B cell (primary cell): ENCODE data around the gene INSM1. TPM values are rescaled to one million over a fixed set of nuclear protein-coding genes. Genes with fewer than 3 reads are reported as not detected.

Experiments
- ATAC-seq: fragments of 200-7000 bp; cut with Tn5 transposase; one replicate; pipeline ENCODE4 v1.10.0; 2021; ENCODE audit warnings: low read depth, mild to moderate bottlenecking, moderate number of reproducible peaks, moderate library complexity
- CTCF ChIA-PET: fragments of 350-600 bp; sonication (Branson Sonifier 250); formaldehyde crosslinking; loops from one replicate; lab custom pipeline; 2021; ENCODE audit warnings: antibody characterized with exemption, inconsistent platforms; lab: Charles Lee
- POLR2A ChIA-PET: fragments of 350-600 bp; sonication (Branson Sonifier 250); formaldehyde crosslinking; loops from one replicate; lab custom pipeline; 2021; ENCODE audit warnings: antibody characterized with exemption; lab: Charles Lee
- DNase-seq: peaks from one replicate; pipeline ENCODE4 v3.0.0; 2013
- H2AFZ ChIP-seq: 2 replicates; pipeline ENCODE4 v1.6.1; 2012; ENCODE audit warnings: mild to moderate bottlenecking, low read depth, low read length; ENCODE audit not compliant: insufficient read depth, poor library complexity, severe bottlenecking
- H3K27ac ChIP-seq, 2 donors: 1 replicate in 1 of 2; 2 replicates in 1 of 2; pipeline ENCODE4 v1.5.1; 2012 to 2013; ENCODE audit warnings: low read length in 2 of 2, mild to moderate bottlenecking in 2 of 2, moderate library complexity in 1 of 2
- H3K27me3 ChIP-seq, 4 experiments: fragments of 200-600 bp in 1 of 4; sonication (generic) in 1 of 4; replicated peaks in 1 of 4; 1 replicate in 2 of 4; 2 replicates in 2 of 4; pipeline versions ENCODE4 v1.6.1 to v1.7.0; 2013 to 2016; ENCODE audit warnings: low read length in 3 of 4, mild to moderate bottlenecking in 2 of 4, mixed read lengths in 1 of 4, moderate library complexity in 1 of 4; ENCODE audit not compliant: insufficient read depth in 4 of 4, control insufficient read depth in 3 of 4; ENCODE audit errors: control extremely low read depth in 1 of 4
- H3K36me3 ChIP-seq, 2 experiments: replicated peaks in 1 of 2; 1 replicate in 1 of 2; 2 replicates in 1 of 2; pipeline versions ENCODE4 v1.6.1 to v1.7.1; 2013; ENCODE audit warnings: low read length in 1 of 2; ENCODE audit not compliant: insufficient read depth in 2 of 2, control insufficient read depth in 1 of 2; ENCODE audit errors: control extremely low read depth in 1 of 2, extremely low read depth in 1 of 2
- H3K4me1 ChIP-seq, 2 donors: fragments of 200-600 bp in 1 of 2; sonication (generic) in 1 of 2; 1 replicate in 1 of 2; 2 replicates in 1 of 2; pipeline versions ENCODE4 v1.5.1 to v1.6.1; 2013 to 2017; ENCODE audit warnings: low read length in 2 of 2; ENCODE audit not compliant: control insufficient read depth in 2 of 2, insufficient read depth in 2 of 2
- H3K4me2 ChIP-seq: replicated peaks from 2 replicates; pipeline ENCODE3; 2012; ENCODE audit warnings: mild to moderate bottlenecking, low read depth, low read length; ENCODE audit not compliant: poor library complexity, severe bottlenecking
- H3K4me3 ChIP-seq, 5 experiments: fragments of 200-600 bp in 1 of 5; sonication (generic) in 1 of 5; 1 replicate in 3 of 5; 2 replicates in 2 of 5; pipeline versions ENCODE4 v1.5.1 to v1.7.0; 2011 to 2016; ENCODE audit warnings: low read length in 4 of 5, mild to moderate bottlenecking in 4 of 5, low read depth in 2 of 5, control low read depth in 1 of 5, moderate library complexity in 1 of 5; ENCODE audit not compliant: insufficient read depth in 1 of 5; ENCODE audit errors: control extremely low read depth in 1 of 5, extremely low read depth in 1 of 5
- H3K79me2 ChIP-seq: fragments of 200-600 bp; sonication (generic); one replicate; pipeline ENCODE4 v1.6.0; 2016; ENCODE audit warnings: low read length; ENCODE audit not compliant: control insufficient read depth, insufficient read depth
- H3K9ac ChIP-seq: fragments of 200-600 bp; sonication (generic); 2 replicates; pipeline ENCODE4 v1.6.1; 2017; ENCODE audit warnings: mild to moderate bottlenecking, low read length, moderate library complexity
- H3K9me3 ChIP-seq, 3 donors: one replicate each; pipeline versions ENCODE4 v1.6.1 to v1.7.1; 2013; ENCODE audit warnings: low read length in 2 of 3; ENCODE audit not compliant: control insufficient read depth in 2 of 3, insufficient read depth in 1 of 3; ENCODE audit errors: control extremely low read depth in 1 of 3
- H4K20me1 ChIP-seq: 2 replicates; pipeline ENCODE4 v1.6.0; 2012; ENCODE audit warnings: mild to moderate bottlenecking, low read length; ENCODE audit not compliant: insufficient read depth, control insufficient read depth, poor library complexity, severe bottlenecking
- H3K27ac Mint-ChIP-seq: one replicate; pipeline ENCODE4 v1.8.0; 2021; ENCODE audit warnings: mixed read lengths
- H3K27me3 Mint-ChIP-seq: one replicate; pipeline ENCODE4 v1.8.0; 2021; ENCODE audit warnings: mixed read lengths
- H3K4me1 Mint-ChIP-seq: one replicate; pipeline ENCODE4 v1.8.0; 2021; ENCODE audit warnings: mixed read lengths
- H3K4me3 Mint-ChIP-seq: one replicate; pipeline ENCODE4 v1.8.0; 2021; ENCODE audit warnings: mixed read lengths
- H3K9me3 Mint-ChIP-seq: one replicate; pipeline ENCODE4 v1.8.0; 2022; ENCODE audit warnings: mixed read lengths; ENCODE audit not compliant: insufficient read depth
- EZH2 ChIP-seq: IDR thresholded peaks from 2 replicates; pipeline ENCODE4 v1.6.1; 2012; ENCODE audit warnings: borderline replicate concordance, low read depth, mild to moderate bottlenecking, moderate library complexity, low read length; ENCODE audit not compliant: insufficient read depth, poor library complexity, severe bottlenecking
- WGBS: methylation state at CpG from one replicate; pipeline ENCODE4 v1.1.5; 2013; ENCODE audit warnings: missing lambda C conversion rate; ENCODE audit not compliant: insufficient coverage; 5-methylcytosine and 5-hydroxymethylcytosine counted together
- intact Hi-C: fragments of 100-400 bp; cut with micrococcal nuclease; formaldehyde crosslinking; loops from one replicate; pipeline ENCODE4 v1.10.0; 2022
- polyA plus RNA-seq: library from polyadenylated mRNA; depleted of rRNA; stranded (reverse); fragments of >200 nt; gene quantifications from 2 replicates; pipeline ENCODE4 v1.2.3, GENCODE V29; 2012
- total RNA-seq, 2 donors: library from RNA; stranded (reverse); fragments of 120-200 nt in 1 of 2; gene quantifications; 1 replicate in 1 of 2; 2 replicates in 1 of 2; pipeline versions ENCODE4 v1.2.3 to v1.2.4, GENCODE V29; 2013 to 2022
- TF ChIP-seq, protein P1 (sequence below): fragments of 200-600 bp; IDR thresholded peaks from one replicate; pipeline ENCODE4 v1.8.0; 2022; ENCODE audit warnings: antibody characterized with exemption, mild to moderate bottlenecking

Gene INSM1
- total and polyA plus RNA-seq, 2 donors (not counting 1 experiment from before 2014, with no cell fraction given), result not detected

DNA sequence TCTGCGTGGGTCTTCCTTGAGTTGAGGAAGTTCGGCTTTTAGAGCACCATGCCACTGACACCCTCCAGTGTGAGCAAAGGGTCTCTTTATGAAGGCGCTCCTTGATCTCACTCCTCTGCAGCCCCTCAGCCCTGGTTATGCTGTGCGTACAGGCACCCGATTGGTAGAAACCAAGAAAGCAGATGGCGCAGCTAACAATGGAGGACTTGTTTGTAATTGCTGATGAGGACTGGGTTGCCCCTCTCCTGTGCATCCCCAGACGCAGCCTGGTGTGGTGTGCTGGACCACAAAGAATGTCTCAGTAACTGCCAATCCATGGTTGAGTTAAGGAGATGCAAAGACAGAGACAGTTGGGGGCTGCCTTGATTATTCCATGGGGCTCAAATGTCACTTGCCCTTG is 30.2 kb downstream of the INSM1 start:
- Histone ChIP-seq H3K27me3 (no peaks in the 10 kb centered on the region), H3K9ac (no peak overlapping the region), H4K20me1 (no peaks in the 10 kb centered on the region), H2AFZ (no peak overlapping the region), H3K4me3 (no peak overlapping the region), H3K36me3 (peaks cover 0 to 3% of the 10 kb centered on the region in 2 experiments), H3K9me3 (no peaks in the 10 kb centered on the region), H3K27ac (no peak overlapping the region), H3K79me2 (no peaks in the 10 kb centered on the region), H3K4me1 (no peaks in the 10 kb centered on the region), H3K4me2 (no peak overlapping the region)
- no peaks in the 10 kb centered on the region for H3K4me1 Mint-ChIP-seq
- intact Hi-C loops, result no loop called here
- no peaks in the 10 kb centered on the region for H3K27me3 Mint-ChIP-seq
- DNase-seq, result no peak
- no peaks in the 10 kb centered on the region for H3K9me3 Mint-ChIP-seq
- WGBS, result 94% methylated on average over 6 of the region's 7 CpGs
- TF ChIP-seq, protein P1, sequence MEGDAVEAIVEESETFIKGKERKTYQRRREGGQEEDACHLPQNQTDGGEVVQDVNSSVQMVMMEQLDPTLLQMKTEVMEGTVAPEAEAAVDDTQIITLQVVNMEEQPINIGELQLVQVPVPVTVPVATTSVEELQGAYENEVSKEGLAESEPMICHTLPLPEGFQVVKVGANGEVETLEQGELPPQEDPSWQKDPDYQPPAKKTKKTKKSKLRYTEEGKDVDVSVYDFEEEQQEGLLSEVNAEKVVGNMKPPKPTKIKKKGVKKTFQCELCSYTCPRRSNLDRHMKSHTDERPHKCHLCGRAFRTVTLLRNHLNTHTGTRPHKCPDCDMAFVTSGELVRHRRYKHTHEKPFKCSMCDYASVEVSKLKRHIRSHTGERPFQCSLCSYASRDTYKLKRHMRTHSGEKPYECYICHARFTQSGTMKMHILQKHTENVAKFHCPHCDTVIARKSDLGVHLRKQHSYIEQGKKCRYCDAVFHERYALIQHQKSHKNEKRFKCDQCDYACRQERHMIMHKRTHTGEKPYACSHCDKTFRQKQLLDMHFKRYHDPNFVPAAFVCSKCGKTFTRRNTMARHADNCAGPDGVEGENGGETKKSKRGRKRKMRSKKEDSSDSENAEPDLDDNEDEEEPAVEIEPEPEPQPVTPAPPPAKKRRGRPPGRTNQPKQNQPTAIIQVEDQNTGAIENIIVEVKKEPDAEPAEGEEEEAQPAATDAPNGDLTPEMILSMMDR, result no peak
- TF ChIP-seq EZH2, result no peak
- POLR2A ChIA-PET, result no interaction called here
- no peak for ATAC-seq
- H3K27ac Mint-ChIP-seq, result no peak overlapping the region
- H3K4me3 Mint-ChIP-seq, result no peak overlapping the region
- CTCF ChIA-PET, result no interaction called here

DNA sequence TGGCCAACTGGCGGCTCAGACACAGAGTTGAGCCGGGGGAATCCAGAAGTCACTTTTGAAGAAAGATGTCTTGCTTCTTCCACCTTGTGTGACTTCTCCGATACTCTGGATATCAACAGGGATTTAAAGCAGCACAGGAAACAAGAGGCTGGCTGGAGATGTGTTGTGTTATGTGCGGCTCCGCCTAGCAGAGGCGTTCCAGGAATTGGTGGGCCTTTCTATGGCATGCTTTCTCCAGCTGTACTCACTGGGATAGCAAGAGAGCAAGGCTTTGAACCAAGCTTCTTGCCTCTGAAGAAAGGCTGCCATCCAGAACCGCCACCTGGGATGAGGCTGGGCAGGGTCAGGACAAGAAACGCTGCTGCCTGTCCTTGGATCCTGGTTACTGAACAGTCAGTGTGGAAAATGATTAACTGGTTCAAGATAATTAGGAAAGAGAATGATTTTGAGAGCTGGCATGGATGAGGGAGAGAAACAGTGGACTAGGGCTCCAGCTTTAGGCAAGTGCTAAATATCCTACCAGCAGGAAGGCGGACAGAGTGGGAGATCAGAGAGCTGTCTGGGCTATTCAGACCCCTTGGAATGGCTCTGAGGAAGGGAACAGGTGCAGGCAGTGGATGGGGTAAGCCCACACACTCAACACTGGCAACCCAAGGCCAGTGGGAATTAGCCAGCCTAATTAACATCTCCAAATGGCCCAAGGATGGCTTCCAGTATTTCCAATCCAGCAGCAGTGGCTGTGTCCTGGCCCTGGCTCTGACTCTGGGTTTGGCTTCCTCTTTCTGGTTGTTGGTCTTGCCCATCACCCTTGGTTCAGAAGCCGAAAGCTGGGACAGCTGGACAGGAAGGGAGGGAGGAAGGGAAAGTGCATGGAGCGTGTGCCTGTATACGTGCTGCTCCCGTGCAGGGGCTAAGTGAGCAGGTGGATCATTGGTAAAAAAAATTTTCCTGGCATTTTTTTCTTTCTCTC is 31.9 kb downstream of the INSM1 start:
- H4K20me1 ChIP-seq, result no peaks in the 10 kb centered on the region
- no peaks in the 10 kb centered on the region for H3K9me3 Mint-ChIP-seq
- H3K9me3 ChIP-seq, result no peaks in the 10 kb centered on the region
- H3K79me2 ChIP-seq, result no peaks in the 10 kb centered on the region
- 96% methylated on average over 11 of the region's 13 CpGs for WGBS
- no peaks in the 10 kb centered on the region for H3K4me1 ChIP-seq
- no peak for ATAC-seq
- CTCF ChIA-PET, result interaction anchor here (0.5 kb wide), 1 partner anchor 358 kb away, joined by 3 read pairs; no protein-coding TSS in a partner anchor
- H3K36me3 ChIP-seq, result peaks cover 0 to 2% of the 10 kb centered on the region in 2 experiments
- no peaks in the 10 kb centered on the region for H3K27me3 Mint-ChIP-seq
- H3K4me1 Mint-ChIP-seq, result no peaks in the 10 kb centered on the region
- TF ChIP-seq, protein P1, result no peak
- TF ChIP-seq EZH2, result no peak
- H3K27me3 ChIP-seq, result no peaks in the 10 kb centered on the region
- intact Hi-C loops, result no loop called here
- H3K27ac Mint-ChIP-seq, result no peak overlapping the region
- no peak overlapping the region for H2AFZ ChIP-seq
- H3K4me3 ChIP-seq, result no peak overlapping the region
- no peak overlapping the region for H3K4me3 Mint-ChIP-seq
- H3K27ac ChIP-seq, result no peak overlapping the region
- no peak overlapping the region for H3K9ac ChIP-seq
- POLR2A ChIA-PET, result no interaction called here
- no peak overlapping the region for H3K4me2 ChIP-seq
- no peak for DNase-seq
